Epidermal melanocyte (primary cell): ENCODE measurements around the gene GRID1.
"Not testable (repeated sequence)": the region's sequence is repeated elsewhere in the genome, so short reads cannot be mapped to it uniquely, and the experiment has no call there.

ENCODE experiments used
- DNase-seq: peaks from one replicate; pipeline ENCODE4 v3.0.0; 2011; ENCODE audit warnings: low spot score; ENCODE audit not compliant: insufficient read length

GRID1 gene

GRCh38 chr10:86110156-86110786 is 256.3 kb downstream of the GRID1 start:
- no peak for DNase-seq

DNA sequence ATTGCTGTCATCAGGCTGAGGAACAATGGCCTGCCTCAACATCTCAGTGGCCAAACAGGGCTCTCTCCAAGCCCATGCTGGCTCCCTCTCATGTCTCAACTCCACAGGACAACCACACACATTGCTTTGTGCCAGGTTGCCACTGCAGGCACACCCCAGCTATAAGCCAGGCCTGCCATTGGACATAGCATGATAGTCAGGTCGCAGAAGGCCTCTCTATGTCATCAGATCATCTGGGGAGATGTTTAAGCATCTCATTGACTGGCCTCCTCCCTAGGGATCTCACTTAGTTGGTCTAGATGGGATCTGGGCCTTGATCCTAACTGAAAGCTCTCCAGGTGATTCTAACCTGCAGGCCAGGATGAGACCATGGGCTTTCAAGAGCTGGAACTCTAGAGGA is 257.2 kb downstream of the GRID1 start:
- DNase-seq = no peak

DNA sequence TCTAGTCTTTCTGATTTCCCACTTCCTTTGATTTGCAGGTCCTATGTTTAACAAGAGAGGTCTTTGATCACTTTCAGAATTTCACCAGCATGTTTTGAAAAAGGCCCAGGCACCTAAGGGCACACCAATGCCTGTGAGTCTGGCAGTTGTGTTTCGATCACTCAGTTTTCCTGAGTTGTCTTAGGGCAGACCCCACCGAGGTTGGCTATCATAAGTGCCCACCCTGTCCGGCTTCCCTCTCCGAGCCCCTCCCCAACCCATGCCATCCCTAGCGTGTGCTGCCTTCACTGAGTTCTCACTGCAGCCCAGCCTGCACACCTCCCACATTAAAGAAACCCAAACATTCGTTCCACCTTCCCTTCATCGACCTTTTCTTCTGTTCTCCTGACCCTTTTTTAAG is 257.9 kb downstream of the GRID1 start:
- no peak for DNase-seq

GRCh38 chr10:86107611-86108310 is 258.8 kb downstream of the GRID1 start:
- not testable (repeated sequence) for DNase-seq

DNA sequence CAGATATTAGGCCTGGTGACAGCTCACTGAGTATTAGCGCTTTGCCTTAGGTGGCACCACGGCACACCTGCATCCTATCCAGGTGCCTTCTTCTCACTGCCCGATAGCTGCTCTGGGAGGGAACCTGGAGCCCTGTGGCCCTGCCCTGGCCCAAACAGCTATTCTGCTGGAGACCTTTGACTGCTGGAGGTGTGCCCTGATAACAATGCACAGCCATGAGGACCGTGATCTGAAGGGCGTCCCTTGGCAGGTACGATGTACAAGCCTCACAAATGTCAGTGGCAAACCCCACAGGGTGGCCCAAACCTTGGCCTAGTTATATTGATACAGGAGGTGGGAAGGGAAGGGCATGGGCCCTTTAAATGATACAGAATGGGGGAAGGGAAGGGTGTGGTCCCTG is 259.5 kb downstream of the GRID1 start:
- no peak for DNase-seq

DNA sequence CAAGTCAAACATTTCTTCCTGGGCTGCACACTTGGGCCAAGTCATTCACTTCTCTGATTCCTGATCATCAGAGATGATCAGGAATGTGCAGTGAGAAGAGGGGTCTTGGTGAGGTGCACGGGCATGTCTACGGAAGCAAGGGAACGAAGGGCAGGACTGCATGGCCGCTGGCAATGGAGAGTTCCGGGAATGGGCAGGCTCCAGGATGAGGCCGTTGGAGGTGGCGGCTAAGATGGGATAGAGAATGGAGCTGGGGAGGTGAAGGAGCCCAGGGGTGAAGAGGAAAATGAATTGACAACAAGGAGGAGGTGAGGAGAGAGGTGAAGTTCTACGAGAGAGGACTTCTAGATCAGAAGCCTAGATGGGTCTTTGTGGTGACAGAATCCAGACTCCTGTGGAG is 260.0 kb downstream of the GRID1 start:
- no peak for DNase-seq

- DNase-seq = no peak
Observed at GRCh38 chr10:86105640-86106039, 261.0 kb downstream of the GRID1 start.

DNA sequence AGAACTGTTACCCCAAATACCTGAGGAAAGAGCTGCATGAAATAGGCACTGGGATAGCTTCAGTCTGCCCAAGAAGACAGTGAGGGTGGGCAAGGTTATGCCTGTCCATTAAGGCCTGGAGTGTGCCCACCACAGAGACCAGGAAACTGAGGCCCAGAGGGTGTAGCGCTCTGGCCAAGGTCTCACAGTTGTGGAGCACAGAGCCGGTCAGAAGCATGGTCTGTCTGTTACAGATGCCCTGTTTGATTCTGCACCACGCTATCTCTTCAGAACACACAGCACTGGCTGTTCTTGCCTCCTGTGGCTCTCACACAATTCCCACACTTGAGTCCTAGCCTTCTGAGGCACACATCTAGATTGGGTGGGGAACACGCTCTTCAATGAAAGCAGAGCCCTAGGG is 261.4 kb downstream of the GRID1 start:
- no peak for DNase-seq

DNA sequence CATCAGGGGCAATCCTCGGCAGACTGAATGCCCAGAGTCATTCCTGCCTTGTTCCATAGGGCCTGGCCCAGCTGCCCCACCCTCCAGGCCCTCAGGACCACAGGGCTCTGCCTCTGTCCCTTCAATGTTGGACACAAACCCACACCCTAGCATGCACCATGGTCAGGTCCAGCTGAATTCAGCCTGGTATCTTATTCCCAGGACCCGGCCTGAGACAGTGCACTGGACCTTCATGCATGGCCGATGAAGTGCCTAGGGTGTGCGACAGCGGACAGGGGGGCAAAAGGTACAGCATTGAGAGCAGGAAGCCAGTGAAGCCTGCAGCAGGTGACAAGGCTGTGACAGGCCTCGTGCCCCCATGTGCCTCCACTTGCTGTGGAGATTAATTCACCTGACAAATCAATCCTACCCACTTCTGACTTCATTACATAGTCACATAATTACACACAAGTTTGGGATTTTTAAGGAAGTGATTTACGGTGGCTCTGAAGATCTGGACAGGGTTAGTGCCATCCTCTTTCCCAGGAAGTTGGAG is 261.9 kb downstream of the GRID1 start:
- no peak for DNase-seq

GRCh38 chr10:86104156-86104555 is 262.4 kb downstream of the GRID1 start:
- DNase-seq = no peak

DNA sequence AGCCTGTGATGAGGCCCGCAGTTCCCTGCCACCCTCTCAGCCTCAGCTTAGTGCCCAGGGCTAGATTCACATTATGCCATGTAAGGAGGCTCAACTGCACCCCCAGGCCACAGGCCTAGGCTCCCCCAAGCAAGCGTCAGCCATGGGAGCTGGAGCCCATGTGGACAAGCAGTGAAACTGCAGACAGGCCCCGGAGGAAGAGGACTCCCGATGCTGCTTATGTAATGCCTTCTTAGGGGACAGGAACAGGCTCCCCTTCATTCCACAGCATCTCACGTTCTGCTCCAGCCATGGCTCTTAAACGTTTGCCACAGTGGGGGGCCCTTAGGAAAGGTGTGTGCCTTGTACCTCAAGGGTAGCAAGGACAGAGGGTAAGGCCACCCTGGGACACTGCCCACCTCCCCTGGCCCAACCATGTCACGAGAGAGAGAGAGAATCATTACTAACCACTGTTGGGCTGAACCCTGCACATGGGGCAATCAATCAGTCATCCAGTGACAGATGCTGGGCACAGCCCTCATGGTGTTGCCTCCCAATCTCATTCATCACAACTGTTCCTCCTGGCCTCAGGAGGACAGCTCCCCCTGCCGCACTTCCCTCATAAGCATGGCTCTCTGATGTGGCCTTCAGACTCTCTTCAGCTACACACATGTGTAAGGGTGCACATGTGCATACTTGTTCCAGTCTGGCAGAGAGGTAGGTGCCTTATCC is 263.0 kb downstream of the GRID1 start:
- DNase-seq = no peak

GRCh38 chr10:86102451-86102850 is 264.1 kb downstream of the GRID1 start:
- no peak for DNase-seq

DNA sequence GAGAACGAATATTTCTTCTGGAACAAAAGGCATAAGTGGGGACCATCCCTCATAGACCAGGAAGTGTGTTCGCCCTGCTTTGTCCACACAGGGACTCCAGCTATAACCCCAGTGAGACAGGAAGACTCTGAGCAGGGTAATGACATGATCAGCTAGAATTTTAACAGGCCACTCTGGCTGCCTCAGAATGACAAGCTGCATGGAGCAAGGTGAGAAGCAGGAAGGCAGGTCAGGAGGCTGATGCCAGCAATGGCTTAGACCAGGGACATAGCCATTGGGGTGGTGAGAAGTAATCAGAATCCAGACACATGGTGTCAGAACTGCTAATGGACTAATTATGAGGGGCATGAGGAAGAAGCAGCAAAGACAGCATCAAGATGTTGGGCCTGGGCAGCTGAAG is 264.6 kb downstream of the GRID1 start:
- DNase-seq = no peak

DNA sequence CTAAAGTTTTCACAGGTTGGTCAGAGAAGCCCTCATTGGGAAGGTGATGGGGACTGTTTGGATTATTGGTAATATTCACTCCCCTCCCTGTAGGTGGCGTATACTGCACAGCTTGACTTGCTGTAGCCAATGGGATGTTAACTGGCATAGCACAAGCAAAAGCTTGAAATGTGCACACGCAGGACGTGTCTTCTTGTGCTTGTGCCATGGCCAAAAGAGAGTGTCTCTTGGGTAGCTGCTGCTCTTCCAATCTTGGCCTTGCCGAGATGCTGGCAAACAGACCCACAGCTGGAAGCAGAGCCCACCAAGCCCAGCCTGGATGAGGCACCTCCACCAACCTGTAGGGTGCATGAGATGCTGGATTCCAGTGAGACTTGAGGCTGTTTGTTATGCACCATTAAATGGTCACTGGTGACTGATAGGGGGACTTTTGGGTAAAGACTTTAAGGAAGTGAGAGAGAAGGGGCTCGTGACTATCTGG is 266.0 kb downstream of the GRID1 start:
- DNase-seq = no peak

DNA sequence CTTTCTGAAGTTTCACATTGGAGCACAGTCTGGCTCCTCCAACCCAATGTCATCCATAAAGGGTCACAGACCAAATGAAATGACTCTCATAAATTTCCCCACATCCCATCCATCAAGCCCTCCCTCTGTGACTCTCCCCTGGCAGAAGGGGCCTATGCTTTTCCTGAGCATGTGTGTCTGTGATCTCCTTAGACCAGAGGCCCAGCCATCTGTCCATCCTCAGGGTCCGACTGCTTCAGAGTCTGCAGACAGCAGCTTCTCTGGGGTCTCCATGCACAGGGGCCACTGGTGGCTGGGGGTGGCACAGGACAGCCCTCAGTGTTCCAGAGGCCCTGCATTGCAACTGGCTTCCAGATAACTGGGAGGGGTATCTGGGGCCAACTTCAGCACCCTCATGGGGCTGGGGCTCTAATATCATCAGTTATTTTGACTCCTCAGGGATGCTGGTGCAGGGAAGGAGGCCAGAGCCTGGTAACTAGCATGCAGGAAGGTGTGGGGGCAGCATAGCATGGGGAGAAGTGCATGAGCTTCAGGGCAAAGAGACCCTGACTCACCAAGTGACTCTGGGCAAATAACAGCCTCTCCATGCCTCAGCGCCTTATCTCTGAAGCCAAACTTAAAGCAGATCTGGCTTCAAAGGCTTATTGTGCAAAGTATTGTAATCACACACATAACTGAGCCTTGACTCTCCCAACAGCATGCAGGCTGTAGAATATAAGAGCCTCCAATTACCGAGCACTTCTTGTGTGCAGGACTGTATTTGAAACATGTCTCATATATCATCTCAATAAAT is 266.9 kb downstream of the GRID1 start:
- no peak for DNase-seq

DNA sequence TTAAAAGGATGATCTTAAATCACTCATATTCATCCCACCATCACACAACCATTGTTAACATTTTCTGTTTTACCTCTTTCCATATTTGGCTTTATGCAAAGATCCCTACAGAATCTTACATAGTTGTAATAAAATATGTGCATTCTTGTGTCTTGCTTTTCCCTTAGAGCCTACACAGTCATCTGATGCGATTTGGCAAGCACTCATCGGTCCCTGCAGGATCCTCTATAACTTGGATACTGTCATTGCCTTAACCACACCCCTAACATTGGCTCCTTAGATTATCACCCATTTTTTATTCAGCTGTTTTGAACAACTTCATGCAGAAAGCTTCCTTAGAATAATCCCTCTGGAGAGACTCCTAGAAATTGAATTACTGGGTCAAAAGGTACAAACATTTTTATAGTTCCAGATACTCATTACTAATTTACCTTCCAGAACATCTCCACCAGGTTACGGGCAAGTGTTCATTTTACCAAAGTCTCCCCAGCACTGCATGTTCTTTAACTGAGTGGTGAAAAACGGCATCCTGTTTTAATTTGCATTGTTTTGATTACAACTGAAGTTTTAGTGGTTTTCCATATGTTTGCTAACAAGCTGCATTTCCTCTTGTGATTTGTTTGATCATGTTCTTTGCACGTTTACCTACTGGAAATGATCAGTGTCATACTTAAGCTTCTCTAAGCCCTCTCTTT is 268.3 kb downstream of the GRID1 start:
- DNase-seq = no peak

DNA sequence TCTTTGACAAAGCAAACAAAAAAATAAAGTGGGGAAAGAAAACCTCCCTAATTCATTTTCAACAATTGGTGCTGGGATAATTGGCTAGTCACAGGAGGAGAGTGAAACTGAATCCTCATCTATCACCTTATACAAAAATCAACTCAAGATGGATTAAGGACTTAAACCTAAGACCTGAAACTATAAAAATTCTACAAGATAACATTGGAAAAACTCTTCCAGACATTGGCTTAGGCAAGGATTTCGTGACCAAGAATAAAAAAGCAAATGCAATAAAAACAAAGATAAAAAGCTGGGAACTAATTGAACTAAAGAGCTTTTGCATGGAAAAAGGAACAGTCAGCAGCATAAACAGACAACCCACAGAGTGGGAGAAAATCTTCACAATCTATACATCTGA is 271.5 kb downstream of the GRID1 start:
- DNase-seq = not testable (repeated sequence)

DNA sequence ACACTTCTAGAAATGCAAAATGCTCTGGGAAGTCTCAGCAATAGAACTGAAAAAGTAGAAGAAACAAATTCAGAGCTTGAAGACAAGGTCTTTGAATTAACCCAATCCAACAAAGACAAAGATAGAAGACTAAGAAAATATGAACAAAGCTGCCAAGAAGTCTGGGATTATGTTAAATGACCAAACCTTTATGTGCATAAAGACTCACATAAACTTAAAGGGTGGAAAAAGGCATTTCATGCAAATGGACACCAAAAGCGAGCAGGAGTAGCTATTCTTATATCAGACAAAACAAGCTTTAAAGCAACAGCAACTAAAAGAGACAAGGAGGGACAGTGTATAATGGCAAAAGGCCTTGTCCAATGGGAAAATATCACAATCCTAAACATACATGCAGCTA is 274.3 kb downstream of the GRID1 start:
- DNase-seq = not testable (repeated sequence)

GRCh38 chr10:86091216-86091615 is 275.4 kb downstream of the GRID1 start:
- no peak for DNase-seq

DNA sequence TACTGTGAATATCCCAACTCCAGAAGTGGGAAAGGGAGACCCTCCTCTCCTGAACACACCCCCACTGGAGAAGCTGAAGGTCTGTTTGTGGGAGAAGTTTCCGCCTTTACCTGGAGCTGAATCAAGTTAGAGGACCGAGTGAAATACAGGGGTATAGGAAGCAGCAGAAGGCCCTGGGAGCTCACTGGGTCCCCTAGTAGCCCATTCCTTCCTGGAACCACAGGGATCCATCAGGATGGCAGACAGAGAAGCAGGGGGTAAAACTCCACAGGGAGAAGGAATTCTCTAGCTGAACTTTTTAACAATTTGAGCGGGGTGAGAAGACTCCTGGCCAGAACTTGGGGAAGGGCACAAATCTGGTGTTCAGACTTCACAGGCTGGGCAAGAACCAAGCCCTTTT is 275.8 kb downstream of the GRID1 start:
- DNase-seq = no peak

DNA sequence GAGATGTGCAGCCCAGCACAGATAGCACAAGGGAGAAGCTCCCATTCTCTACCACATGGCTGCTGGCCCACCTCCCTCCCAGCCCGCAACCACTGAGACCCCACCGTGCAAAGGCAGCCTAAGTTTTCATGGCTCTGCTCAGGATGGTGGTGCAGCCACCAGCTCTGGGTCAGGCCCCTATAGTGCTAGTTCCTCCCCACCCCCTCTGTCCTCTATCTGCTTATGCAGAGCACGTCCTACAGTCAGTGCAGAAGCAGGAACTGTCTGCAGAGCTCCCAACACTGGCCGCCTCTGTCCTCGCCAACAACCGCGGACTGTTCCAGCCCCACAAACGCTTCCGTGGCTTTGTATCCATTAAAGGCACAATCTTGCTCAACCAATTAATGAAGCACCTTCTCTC is 278.9 kb downstream of the GRID1 start:
- DNase-seq = no peak
